GM12878 (cell line): ENCODE data around the gene FBXL12. TPM values are rescaled to one million over a fixed set of nuclear protein-coding genes. Genes with fewer than 3 reads are reported as not detected.
"Not testable (repeated sequence)": the region's sequence is repeated elsewhere in the genome, so short reads cannot be mapped to it uniquely, and the experiment has no call there.

Experiments
- ATAC-seq: fragments of 200-7000 bp; cut with Tn5 transposase; 3 replicates; pipeline ENCODE4 v1.9.1; 2020; ENCODE audit warnings: mild to moderate bottlenecking, moderate library complexity
- BruUV-seq: library from RNA; stranded (reverse); fragments of 400-500 nt; replicated peaks from 2 replicates; lab custom pipeline; 2021; lab: Mats Ljungman, UMichigan
- CTCF ChIA-PET: fragments of 300-600 bp; sonication (Branson Sonifier 250); formaldehyde crosslinking; extraction: SDS; loops from one replicate; lab custom pipeline; 2021; ENCODE audit warnings: inconsistent platforms; lab: Yijun Ruan, JAX
- POLR2A ChIA-PET: fragments of 350-600 bp; formaldehyde crosslinking; extraction: SDS; loops from one replicate; lab custom pipeline; 2021; ENCODE audit warnings: inconsistent platforms; lab: Charles Lee
- RAD21 ChIA-PET: fragments of 300-600 bp; sonication (Branson Sonifier 250); formaldehyde crosslinking; loops from one replicate; lab custom pipeline; 2023; ENCODE audit warnings: antibody characterized with exemption; ENCODE audit not compliant: unreplicated experiment; lab: Charles Lee
- SMC1A ChIA-PET: fragments of 300-600 bp; sonication (Branson Sonifier 250); formaldehyde crosslinking; loops from one replicate; lab custom pipeline; 2023; ENCODE audit not compliant: unreplicated experiment, uncharacterized antibody; lab: Charles Lee
- DNase-seq: peaks from one replicate; pipeline ENCODE4 v3.0.0-alpha.2; 2011; ENCODE audit warnings: low read depth, low spot score
- FAIRE-seq: peaks from 3 replicates; lab custom pipeline; 2011; peaks lifted over from hg19 to GRCh38; lab: Jason Lieb, UNC
- H2AFZ ChIP-seq: 2 replicates; pipeline ENCODE4 v1.6.0; 2011; ENCODE audit warnings: low read depth, low read length, control low read depth; ENCODE audit not compliant: control insufficient read depth
- H3K27ac ChIP-seq: 2 replicates; pipeline ENCODE4 v1.5.1; 2011; ENCODE audit warnings: control low read depth; ENCODE audit not compliant: control insufficient read depth, insufficient read depth
- H3K27me3 ChIP-seq, 2 experiments: replicated peaks in 1 of 2; 2 replicates each; pipeline versions ENCODE4 v1.6.0 to v1.6.1; 2011; ENCODE audit warnings: low read length in 1 of 2; ENCODE audit not compliant: control insufficient read depth in 2 of 2, insufficient read depth in 2 of 2
- H3K36me3 ChIP-seq, 2 experiments: 2 replicates each; pipeline ENCODE4 v1.5.1; 2011; ENCODE audit warnings: low read length in 1 of 2; ENCODE audit not compliant: control insufficient read depth in 2 of 2, insufficient read depth in 2 of 2
- H3K4me1 ChIP-seq: 2 replicates; pipeline ENCODE4 v1.6.1; 2011; ENCODE audit warnings: mild to moderate bottlenecking, low read length, moderate library complexity, mixed read lengths; ENCODE audit not compliant: control insufficient read depth, insufficient read depth
- H3K4me2 ChIP-seq: 2 replicates; pipeline ENCODE4 v1.6.0; 2011; ENCODE audit warnings: control low read depth; ENCODE audit not compliant: control insufficient read depth, insufficient read depth
- H3K4me3 ChIP-seq: fragments of 200-600 bp; sonication (generic); 2 replicates; pipeline ENCODE4 v1.5.1; 2016
- H3K79me2 ChIP-seq: 2 replicates; pipeline ENCODE4 v1.6.0; 2011; ENCODE audit warnings: low read length; ENCODE audit not compliant: control insufficient read depth, insufficient read depth
- H3K9ac ChIP-seq: 2 replicates; pipeline ENCODE4 v1.8.0; 2011; ENCODE audit warnings: low read length, control low read depth, mixed read lengths; ENCODE audit not compliant: control insufficient read depth, insufficient read depth
- H3K9me3 ChIP-seq: replicated peaks from 3 replicates; pipeline ENCODE4 v1.5.1; 2011; ENCODE audit warnings: mild to moderate bottlenecking, low read length; ENCODE audit not compliant: control insufficient read depth, insufficient read depth
- H4K20me1 ChIP-seq: 2 replicates; pipeline ENCODE4 v1.6.0; 2011; ENCODE audit not compliant: control insufficient read depth, insufficient read depth
- ASH2L ChIP-seq: fragments of 300-600, 200-600 bp; sonication (generic); IDR thresholded peaks from 2 replicates; pipeline ENCODE4 v1.6.1; 2017; ENCODE audit warnings: low read depth, mild to moderate bottlenecking, borderline replicate concordance
- ATF7 ChIP-seq: fragments of 450-650 bp; IDR thresholded peaks from 2 replicates; pipeline ENCODE4 v1.6.1; 2016; ENCODE audit warnings: low read depth, mild to moderate bottlenecking
- CHD2 ChIP-seq: IDR thresholded peaks from 2 replicates; pipeline ENCODE4 v1.6.1; 2011; ENCODE audit warnings: low read depth, low read length, improper control_type of control experiment, borderline replicate concordance
- FOS ChIP-seq: IDR thresholded peaks from 3 replicates; pipeline ENCODE4 v1.6.1; 2011; ENCODE audit warnings: borderline replicate concordance; ENCODE audit not compliant: insufficient read length; ENCODE audit errors: extremely low read depth
- FOXK2 ChIP-seq: fragments of 450-650 bp; IDR thresholded peaks from 2 replicates; pipeline ENCODE4 v1.6.1; 2017; ENCODE audit warnings: mild to moderate bottlenecking, moderate library complexity
- JUND ChIP-seq: IDR thresholded peaks from 2 replicates; pipeline ENCODE4 v1.6.1; 2012; ENCODE audit warnings: low read depth, mild to moderate bottlenecking, low read length, improper control_type of control experiment, moderate library complexity
- PAX5 ChIP-seq: IDR thresholded peaks from 2 replicates; pipeline ENCODE4 v1.6.1; 2011; ENCODE audit warnings: low read depth, low read length, borderline replicate concordance
- RCOR1 ChIP-seq: conservative IDR thresholded peaks from 2 replicates; pipeline ENCODE4 v1.6.1; 2012; ENCODE audit warnings: low read depth, low read length, improper control_type of control experiment
- RFX5 ChIP-seq: IDR thresholded peaks from 2 replicates; pipeline ENCODE4 v1.6.1; 2011; ENCODE audit warnings: low read depth, low read length, improper control_type of control experiment
- SP1 ChIP-seq: IDR thresholded peaks from one replicate; pipeline ENCODE4 v1.6.1; 2011; ENCODE audit warnings: low read depth, low read length
- ZNF207 ChIP-seq: fragments of 450-650 bp; IDR thresholded peaks from 2 replicates; pipeline ENCODE4 v1.6.1; 2014; ENCODE audit warnings: antibody characterized with exemption, mild to moderate bottlenecking, borderline replicate concordance
- ZSCAN29 ChIP-seq: fragments of 450-650 bp; IDR thresholded peaks from 2 replicates; pipeline ENCODE4 v1.6.1; 2017; ENCODE audit warnings: mild to moderate bottlenecking, moderate library complexity
- WGBS: methylation state at CpG from one replicate; pipeline ENCODE4 v1.1.6; 2016; ENCODE audit warnings: low lambda C conversion rate; ENCODE audit not compliant: insufficient replicate concordance, insufficient coverage; ENCODE audit errors: missing lambda C conversion rate; 5-methylcytosine and 5-hydroxymethylcytosine counted together
- in situ Hi-C: fragments of 300-500 bp; cut with MboI; formaldehyde crosslinking; loops from 9 replicates; pipeline ENCODE4 v1.14.3; 2018; ENCODE audit warnings: mixed read lengths
- intact Hi-C: fragments of 100-400 bp; cut with micrococcal nuclease; formaldehyde crosslinking; loops from one replicate; pipeline ENCODE4 v1.14.2; 2022; ENCODE audit not compliant: unreplicated experiment
- polyA plus RNA-seq, 11 experiments: library from polyadenylated mRNA; depleted of rRNA in 4 of 11; unstranded in 6 of 11; stranded (reverse) in 5 of 11; fragments of >200 nt; fragmentation: Nextera tagmentation in 4 of 11; fragmentation: Illumina TruSeq in 1 of 11; extraction: Ambion mirVana in 4 of 11; extraction: Trizol in 1 of 11; gene quantifications; 1 replicate in 1 of 11; 2 replicates in 10 of 11; pipeline versions ENCODE4 v1.2.1 to v1.2.3, GENCODE V29; 2011 to 2016; ENCODE audit warnings: inconsistent platforms in 2 of 11, missing spikeins in 2 of 11, low read depth in 1 of 11
- total RNA-seq, 4 experiments: library from RNA; depleted of rRNA in 3 of 4; stranded (reverse); fragments of >200 nt in 3 of 4; fragmentation: Illumina TruSeq in 1 of 4; extraction: Trizol in 1 of 4; gene quantifications; 2 replicates each; pipeline versions ENCODE4 v1.2.1 to v1.2.3, GENCODE V29; 2013 to 2021
- TF ChIP-seq, protein P1 (sequence below): fragments of 450-650 bp; IDR thresholded peaks from 2 replicates; pipeline ENCODE4 v1.6.1; 2017; ENCODE audit warnings: low read depth, mild to moderate bottlenecking, moderate library complexity
- TF ChIP-seq, protein P2 (sequence below): fragments of 450-650 bp; IDR thresholded peaks from 2 replicates; pipeline ENCODE4 v1.6.1; 2016; ENCODE audit warnings: mild to moderate bottlenecking, moderate library complexity, borderline replicate concordance

The FBXL12 gene
- total and polyA plus RNA-seq, 10 of the 15 experiments (the other 5 are each of a cell fraction or from before 2014, with no cell fraction given) = 1.4 to 40.0 (median 23.2) TPM

DNA sequence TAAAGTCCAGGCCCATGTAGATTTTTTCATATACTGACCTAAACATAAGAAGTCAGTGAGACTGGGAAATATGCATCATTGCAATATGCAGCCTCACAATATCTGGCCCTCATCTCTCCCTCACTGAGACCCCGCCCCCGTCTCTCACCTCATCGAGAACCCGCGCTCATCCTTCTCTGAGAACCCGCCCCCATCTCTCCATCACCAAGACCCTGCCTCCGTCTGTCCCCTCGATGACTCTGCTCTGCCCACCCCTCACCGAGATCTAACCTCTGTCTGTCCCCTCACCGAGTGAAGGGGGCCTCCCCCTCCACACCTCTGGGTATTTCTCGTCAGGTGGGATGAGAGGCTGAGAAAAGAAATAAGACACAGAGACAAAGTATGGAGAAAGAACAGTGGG is 29.8 kb downstream of the FBXL12 start:
- no peaks in the 10 kb centered on the region for H3K4me1 ChIP-seq
- no peak overlapping the region for H2AFZ ChIP-seq
- H3K27me3 ChIP-seq = no peaks in the 10 kb centered on the region
- no peaks in the 10 kb centered on the region for H3K36me3 ChIP-seq
- ATAC-seq (no peak), FAIRE-seq (no peak), DNase-seq (no peak)
- WGBS = 62% methylated on average over 10 of the region's 11 CpGs
- H3K27ac ChIP-seq = no peak overlapping the region
- TF ChIP-seq CHD2 = no peak
- no peak for TF ChIP-seq RFX5
- no peak for TF ChIP-seq ATF7
- no peak for TF ChIP-seq ZNF207
- no peak for TF ChIP-seq RCOR1
- TF ChIP-seq JUND = no peak
- no peak for TF ChIP-seq SP1
- no peak for TF ChIP-seq PAX5
- TF ChIP-seq ZSCAN29 = no peak
- no peak for TF ChIP-seq ASH2L
- no peak for TF ChIP-seq FOS
- TF ChIP-seq FOXK2 = no peak
- TF ChIP-seq, protein P1, sequence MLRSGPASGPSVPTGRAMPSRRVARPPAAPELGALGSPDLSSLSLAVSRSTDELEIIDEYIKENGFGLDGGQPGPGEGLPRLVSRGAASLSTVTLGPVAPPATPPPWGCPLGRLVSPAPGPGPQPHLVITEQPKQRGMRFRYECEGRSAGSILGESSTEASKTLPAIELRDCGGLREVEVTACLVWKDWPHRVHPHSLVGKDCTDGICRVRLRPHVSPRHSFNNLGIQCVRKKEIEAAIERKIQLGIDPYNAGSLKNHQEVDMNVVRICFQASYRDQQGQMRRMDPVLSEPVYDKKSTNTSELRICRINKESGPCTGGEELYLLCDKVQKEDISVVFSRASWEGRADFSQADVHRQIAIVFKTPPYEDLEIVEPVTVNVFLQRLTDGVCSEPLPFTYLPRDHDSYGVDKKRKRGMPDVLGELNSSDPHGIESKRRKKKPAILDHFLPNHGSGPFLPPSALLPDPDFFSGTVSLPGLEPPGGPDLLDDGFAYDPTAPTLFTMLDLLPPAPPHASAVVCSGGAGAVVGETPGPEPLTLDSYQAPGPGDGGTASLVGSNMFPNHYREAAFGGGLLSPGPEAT = no peak
- TF ChIP-seq, protein P2, sequence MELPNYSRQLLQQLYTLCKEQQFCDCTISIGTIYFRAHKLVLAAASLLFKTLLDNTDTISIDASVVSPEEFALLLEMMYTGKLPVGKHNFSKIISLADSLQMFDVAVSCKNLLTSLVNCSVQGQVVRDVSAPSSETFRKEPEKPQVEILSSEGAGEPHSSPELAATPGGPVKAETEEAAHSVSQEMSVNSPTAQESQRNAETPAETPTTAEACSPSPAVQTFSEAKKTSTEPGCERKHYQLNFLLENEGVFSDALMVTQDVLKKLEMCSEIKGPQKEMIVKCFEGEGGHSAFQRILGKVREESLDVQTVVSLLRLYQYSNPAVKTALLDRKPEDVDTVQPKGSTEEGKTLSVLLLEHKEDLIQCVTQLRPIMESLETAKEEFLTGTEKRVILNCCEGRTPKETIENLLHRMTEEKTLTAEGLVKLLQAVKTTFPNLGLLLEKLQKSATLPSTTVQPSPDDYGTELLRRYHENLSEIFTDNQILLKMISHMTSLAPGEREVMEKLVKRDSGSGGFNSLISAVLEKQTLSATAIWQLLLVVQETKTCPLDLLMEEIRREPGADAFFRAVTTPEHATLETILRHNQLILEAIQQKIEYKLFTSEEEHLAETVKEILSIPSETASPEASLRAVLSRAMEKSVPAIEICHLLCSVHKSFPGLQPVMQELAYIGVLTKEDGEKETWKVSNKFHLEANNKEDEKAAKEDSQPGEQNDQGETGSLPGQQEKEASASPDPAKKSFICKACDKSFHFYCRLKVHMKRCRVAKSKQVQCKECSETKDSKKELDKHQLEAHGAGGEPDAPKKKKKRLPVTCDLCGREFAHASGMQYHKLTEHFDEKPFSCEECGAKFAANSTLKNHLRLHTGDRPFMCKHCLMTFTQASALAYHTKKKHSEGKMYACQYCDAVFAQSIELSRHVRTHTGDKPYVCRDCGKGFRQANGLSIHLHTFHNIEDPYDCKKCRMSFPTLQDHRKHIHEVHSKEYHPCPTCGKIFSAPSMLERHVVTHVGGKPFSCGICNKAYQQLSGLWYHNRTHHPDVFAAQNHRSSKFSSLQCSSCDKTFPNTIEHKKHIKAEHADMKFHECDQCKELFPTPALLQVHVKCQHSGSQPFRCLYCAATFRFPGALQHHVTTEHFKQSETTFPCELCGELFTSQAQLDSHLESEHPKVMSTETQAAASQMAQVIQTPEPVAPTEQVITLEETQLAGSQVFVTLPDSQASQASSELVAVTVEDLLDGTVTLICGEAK = no peak
- no peaks in the 10 kb centered on the region for H3K79me2 ChIP-seq
- RAD21 ChIA-PET = no interaction called here
- no peaks in the 10 kb centered on the region; the same call in 2 of the 3 replicates for H3K9me3 ChIP-seq
- H3K9ac ChIP-seq = no peak overlapping the region
- POLR2A ChIA-PET = interaction anchor here (0.6 kb wide), 2 partner anchors 200 to 482 kb away, joined by 3 to 4 read pairs; no protein-coding TSS in a partner anchor
- CTCF ChIA-PET = no interaction called here
- no peak overlapping the region for H3K4me3 ChIP-seq
- no peak overlapping the region for H3K4me2 ChIP-seq
- no TSS peak for BruUV-seq
- no peaks in the 10 kb centered on the region for H4K20me1 ChIP-seq
- SMC1A ChIA-PET = no interaction called here
- intact Hi-C loops = no loop called here
- in situ Hi-C loops = no loop called here

DNA sequence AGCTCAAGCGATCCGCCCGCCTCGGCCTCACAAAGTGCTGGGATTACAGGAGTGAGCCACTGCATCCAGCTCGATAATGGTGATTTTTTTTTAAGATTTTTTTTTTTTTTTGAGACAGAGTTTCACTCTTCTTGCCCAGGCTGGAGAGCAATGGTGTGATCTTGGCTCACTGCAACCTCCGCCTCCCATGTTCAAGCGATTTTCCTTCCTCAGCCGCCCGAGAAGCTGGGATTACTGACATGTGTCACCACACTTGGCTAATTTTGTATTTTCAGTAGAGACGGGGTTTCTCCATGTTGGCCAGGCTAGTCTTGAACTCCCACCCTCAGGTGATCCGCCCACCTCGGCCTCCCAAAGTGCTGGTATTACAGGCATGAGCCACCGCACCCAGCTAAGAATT is 30.3 kb downstream of the FBXL12 start:
- in situ Hi-C loops, BruUV-seq, H3K4me3 ChIP-seq, H3K36me3 ChIP-seq, H3K4me1 ChIP-seq, H3K27me3 ChIP-seq, H3K4me2 ChIP-seq, H3K79me2 ChIP-seq, ATAC-seq, DNase-seq, H4K20me1 ChIP-seq, RAD21 ChIA-PET, FAIRE-seq, H3K27ac ChIP-seq, H3K9me3 ChIP-seq, H3K9ac ChIP-seq, intact Hi-C loops, SMC1A ChIA-PET, H2AFZ ChIP-seq: not testable (repeated sequence)
- ChIA-PET POLR2A (interaction anchor here (0.6 kb wide), 2 partner anchors 200 to 482 kb away, joined by 3 to 4 read pairs; no protein-coding TSS in a partner anchor), CTCF (interaction anchor here (0.6 to 0.8 kb wide), 2 partner anchors 8 to 129 kb away, joined by 3 read pairs; no protein-coding TSS in a partner anchor)
- 74% methylated on average over 13 of the region's 13 CpGs for WGBS
